ENCODE measurements around the gene INSC. TPM values are rescaled to one million over a fixed set of nuclear protein-coding genes. Genes with fewer than 3 reads are reported as not detected.

The INSC gene
- total RNA-seq, 4 donors from 2014 or later, result not detected

- TF ChIP-seq POLR2A (IDR thresholded peaks at IDR 0.05) (no peak), CTCF (IDR thresholded peaks at IDR 0.05 in 4 of 5, conservative IDR thresholded peaks at IDR 0.05 in 1 of 5) (no peak)
- H3K27me3 ChIP-seq, result no peaks in the 10 kb centered on the region
- no peak overlapping the region for H3K4me3 ChIP-seq
- no peaks in the 10 kb centered on the region for H3K36me3 ChIP-seq
- in situ Hi-C loops (cut with MboI; ENCODE audit: low sequenced_read_pairs in 4 of 4), result no loop called here
- DNase-seq (no peak), ATAC-seq (no peak)
- H3K27ac ChIP-seq, result no peak overlapping the region
- intact Hi-C loops (cut with DNase I; ENCODE audit: low total_unique reads), result no loop called here
- H3K4me1 ChIP-seq, result peaks cover 0 to 3% of the 10 kb centered on the region in 2 donors
- H3K9me3 ChIP-seq, result no peaks in the 10 kb centered on the region
Observed at GRCh38 chr11:15180212-15180792, 65.6 kb downstream of the INSC start.

GRCh38 chr11:15182372-15182771, 67.6 kb downstream of the INSC start:
- ATAC-seq (no peak), DNase-seq (no peak)
- no peaks in the 10 kb centered on the region for H3K36me3 ChIP-seq
- H3K27ac ChIP-seq, result no peak overlapping the region
- intact Hi-C loops (cut with DNase I; ENCODE audit: low total_unique reads), result no loop called here
- H3K27me3 ChIP-seq, result no peaks in the 10 kb centered on the region
- no peaks in the 10 kb centered on the region for H3K9me3 ChIP-seq
- H3K4me1 ChIP-seq, result peaks cover 0 to 3% of the 10 kb centered on the region in 2 donors
- H3K4me3 ChIP-seq, result no peak overlapping the region
- TF ChIP-seq POLR2A (IDR thresholded peaks at IDR 0.05) (no peak), CTCF (IDR thresholded peaks at IDR 0.05 in 4 of 5, conservative IDR thresholded peaks at IDR 0.05 in 1 of 5) (no peak)
- in situ Hi-C loops (cut with MboI; ENCODE audit: low sequenced_read_pairs in 4 of 4), result no loop called here

- in situ Hi-C loops (cut with MboI; ENCODE audit: low sequenced_read_pairs in 4 of 4), result no loop called here
- no peaks in the 10 kb centered on the region for H3K36me3 ChIP-seq
- no peak for ATAC-seq
- no peak overlapping the region for H3K27ac ChIP-seq
- H3K4me3 ChIP-seq, result no peak overlapping the region
- no peaks in the 10 kb centered on the region for H3K4me1 ChIP-seq
- DNase-seq, result no peak
- H3K9me3 ChIP-seq, result no peaks in the 10 kb centered on the region
- intact Hi-C loops (cut with DNase I; ENCODE audit: low total_unique reads), result no loop called here
- no peaks in the 10 kb centered on the region for H3K27me3 ChIP-seq
- TF ChIP-seq CTCF (IDR thresholded peaks at IDR 0.05 in 4 of 5, conservative IDR thresholded peaks at IDR 0.05 in 1 of 5) (no peak), POLR2A (IDR thresholded peaks at IDR 0.05) (no peak)
Observed at GRCh38 chr11:15185021-15185420, 70.3 kb downstream of the INSC start.

GRCh38 chr11:15186146-15186545, 71.4 kb downstream of the INSC start:
- Histone ChIP-seq H3K9me3 (no peaks in the 10 kb centered on the region), H3K27me3 (no peaks in the 10 kb centered on the region), H3K4me3 (no peak overlapping the region), H3K36me3 (no peaks in the 10 kb centered on the region), H3K27ac (no peak overlapping the region), H3K4me1 (no peaks in the 10 kb centered on the region)
- ATAC-seq (no peak), DNase-seq (no peak)
- in situ Hi-C loops (cut with MboI; ENCODE audit: low sequenced_read_pairs in 4 of 4), result no loop called here
- TF ChIP-seq POLR2A (IDR thresholded peaks at IDR 0.05), result no peak
- no peak for TF ChIP-seq CTCF (IDR thresholded peaks at IDR 0.05 in 4 of 5, conservative IDR thresholded peaks at IDR 0.05 in 1 of 5)
- intact Hi-C loops (cut with DNase I; ENCODE audit: low total_unique reads), result no loop called here

- Histone ChIP-seq H3K36me3 (no peaks in the 10 kb centered on the region), H3K9me3 (no peaks in the 10 kb centered on the region), H3K4me1 (no peaks in the 10 kb centered on the region), H3K27ac (no peak overlapping the region), H3K4me3 (no peak overlapping the region), H3K27me3 (no peaks in the 10 kb centered on the region)
- ATAC-seq (no peak), DNase-seq (no peak)
- in situ Hi-C loops (cut with MboI; ENCODE audit: low sequenced_read_pairs in 4 of 4) (no loop called here), intact Hi-C loops (cut with DNase I; ENCODE audit: low total_unique reads) (no loop called here)
- TF ChIP-seq CTCF (IDR thresholded peaks at IDR 0.05 in 4 of 5, conservative IDR thresholded peaks at IDR 0.05 in 1 of 5) (no peak), POLR2A (IDR thresholded peaks at IDR 0.05) (no peak)
Observed at GRCh38 chr11:15189189-15189588, 74.5 kb downstream of the INSC start.
